GM18951 (cell line): Measurements from ENCODE around the gene SERPINF2.

Experiments
- POLR2A ChIP-seq: IDR thresholded peaks from 4 replicates; pipeline ENCODE4 v1.6.1; 2011; ENCODE audit warnings: mild to moderate bottlenecking; ENCODE audit not compliant: insufficient read length, insufficient read depth; ENCODE audit errors: extremely low read depth
- in situ Hi-C: fragments of 300-500 bp; cut with MboI; formaldehyde crosslinking; loops from one replicate; pipeline ENCODE4 v1.12.0; 2022; ENCODE audit warnings: low sequenced_read_pairs, mixed read lengths, inconsistent platforms; ENCODE audit not compliant: unreplicated experiment

The SERPINF2 gene

GRCh38 chr17:1803280-1803679 lies 60.6 kb downstream of the SERPINF2 start:
- in situ Hi-C loops: no loop called here
- TF ChIP-seq POLR2A: no peak
